Ectodermal cell (in vitro differentiated cells): ENCODE data around the gene SCAMP1.

ENCODE experiments used
- H3K27ac ChIP-seq: 2 replicates; pipeline ENCODE4 v1.7.0; 2013; ENCODE audit warnings: mild to moderate bottlenecking, low read depth, low read length; ENCODE audit not compliant: insufficient read depth, poor library complexity, severe bottlenecking
- H3K27me3 ChIP-seq: 2 replicates; pipeline ENCODE4 v1.7.0; 2013; ENCODE audit warnings: mild to moderate bottlenecking, low read length; ENCODE audit not compliant: insufficient read depth, control insufficient read depth, poor library complexity, severe bottlenecking
- H3K36me3 ChIP-seq: one replicate; pipeline ENCODE4 v1.7.0; 2013; ENCODE audit warnings: low read length; ENCODE audit not compliant: control insufficient read depth, insufficient read depth
- H3K4me1 ChIP-seq: one replicate; pipeline ENCODE4 v1.7.0; 2013; ENCODE audit warnings: low read length; ENCODE audit not compliant: control insufficient read depth, insufficient read depth
- H3K4me3 ChIP-seq: 2 replicates; pipeline ENCODE4 v1.7.0; 2013; ENCODE audit warnings: low read depth, low read length, control low read depth; ENCODE audit not compliant: insufficient read depth
- H3K9me3 ChIP-seq: 2 replicates; pipeline ENCODE4 v1.7.0; 2013; ENCODE audit warnings: mild to moderate bottlenecking, low read length, moderate library complexity; ENCODE audit not compliant: control insufficient read depth
- WGBS, 2 experiments: methylation state at CpG; one replicate each; pipeline ENCODE4 v1.1.7; 2013; ENCODE audit warnings: missing lambda C conversion rate in 2 of 2; 5-methylcytosine and 5-hydroxymethylcytosine counted together

SCAMP1 gene

DNA sequence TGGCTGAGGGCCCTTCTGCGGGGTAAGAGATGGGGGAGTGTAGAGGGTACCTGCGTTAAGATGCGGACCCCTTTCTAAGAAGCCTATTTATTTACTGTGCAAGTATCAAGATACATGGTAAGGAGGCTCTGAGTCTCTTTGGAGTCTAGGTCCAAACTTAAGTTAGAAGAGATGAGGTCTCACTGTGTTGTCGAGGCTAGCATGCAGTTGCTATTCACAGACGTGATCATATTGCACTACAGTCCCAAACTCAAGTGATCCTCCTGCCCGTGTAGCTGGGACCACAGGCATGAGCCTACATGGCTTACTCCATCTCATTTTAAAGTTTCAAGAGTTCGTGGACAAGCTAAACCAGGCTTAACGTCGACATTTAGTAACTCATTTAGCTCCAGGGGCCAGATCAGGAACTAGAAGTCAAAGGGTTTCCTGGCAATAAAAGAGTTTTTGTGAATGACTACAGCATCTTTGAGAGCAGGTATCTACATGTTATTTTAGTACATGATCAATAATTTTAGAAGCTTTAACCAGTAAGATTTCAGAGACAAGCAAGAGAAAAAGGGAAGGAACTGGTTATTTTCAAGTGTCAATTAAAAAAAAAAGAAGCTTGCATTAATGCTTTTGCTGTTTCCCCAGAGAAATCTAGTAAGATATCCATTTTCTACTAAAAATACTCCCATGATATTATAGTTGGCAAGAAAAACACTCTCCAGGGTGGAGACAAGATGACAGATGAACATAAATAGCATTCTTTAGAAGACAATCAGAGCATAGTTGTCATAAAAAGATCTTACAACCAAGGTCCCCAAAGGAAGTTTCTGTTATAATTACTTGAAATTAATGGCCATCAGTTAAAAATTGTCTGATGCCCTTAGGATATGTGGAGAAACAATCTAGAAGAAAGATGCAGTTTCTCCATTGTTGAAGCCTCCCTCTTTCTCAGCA, 141.3 kb downstream of the SCAMP1 start:
- H3K27me3 ChIP-seq = no peaks in the 10 kb centered on the region
- no peaks in the 10 kb centered on the region for H3K36me3 ChIP-seq
- no peaks in the 10 kb centered on the region for H3K9me3 ChIP-seq
- H3K27ac ChIP-seq = no peak overlapping the region
- 92 to 93% methylated on average over 9 of the region's 9 CpGs for WGBS, 2 experiments
- H3K4me3 ChIP-seq = no peak overlapping the region
- peaks cover 12% of the 10 kb centered on the region for H3K4me1 ChIP-seq

DNA sequence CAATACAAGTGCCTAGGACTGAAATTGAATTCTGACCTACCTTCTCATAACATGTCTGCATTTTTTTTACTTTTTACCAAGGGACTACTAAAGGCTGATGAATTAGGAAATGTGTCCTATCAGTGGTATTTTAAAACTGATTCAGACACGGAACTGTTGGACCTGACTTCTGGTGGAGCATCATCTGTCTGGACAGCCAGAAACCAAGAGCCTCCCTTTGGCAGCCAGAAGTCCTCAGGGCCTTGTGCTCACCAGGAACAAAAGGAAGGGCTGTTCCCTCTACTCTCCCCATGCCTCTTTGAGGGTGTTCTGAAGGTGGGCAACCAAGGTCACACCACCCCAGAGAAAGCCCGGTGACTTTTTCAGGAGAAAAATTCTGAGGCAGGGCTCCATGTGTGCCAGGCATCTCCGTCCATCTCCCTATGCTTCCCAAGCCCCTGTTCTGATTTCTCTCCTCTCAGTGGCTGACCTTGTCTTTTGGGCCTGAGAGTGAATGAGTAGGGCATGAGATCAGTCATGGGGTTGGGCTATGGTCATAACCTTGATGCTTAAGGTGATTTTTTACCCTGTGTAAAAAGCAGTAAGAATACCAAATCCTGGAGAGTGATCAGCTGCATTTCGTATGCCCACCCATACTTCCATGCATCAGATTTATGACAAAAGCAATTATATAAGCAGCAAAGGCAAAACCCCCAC, 143.7 kb downstream of the SCAMP1 start:
- no peaks in the 10 kb centered on the region for H3K9me3 ChIP-seq
- no peak overlapping the region for H3K27ac ChIP-seq
- no peak overlapping the region for H3K4me3 ChIP-seq
- H3K27me3 ChIP-seq = no peaks in the 10 kb centered on the region
- no peaks in the 10 kb centered on the region for H3K36me3 ChIP-seq
- peaks cover 21% of the 10 kb centered on the region for H3K4me1 ChIP-seq
- WGBS, 2 experiments = 90 to 96% methylated on average over 4 of the region's 4 CpGs

DNA sequence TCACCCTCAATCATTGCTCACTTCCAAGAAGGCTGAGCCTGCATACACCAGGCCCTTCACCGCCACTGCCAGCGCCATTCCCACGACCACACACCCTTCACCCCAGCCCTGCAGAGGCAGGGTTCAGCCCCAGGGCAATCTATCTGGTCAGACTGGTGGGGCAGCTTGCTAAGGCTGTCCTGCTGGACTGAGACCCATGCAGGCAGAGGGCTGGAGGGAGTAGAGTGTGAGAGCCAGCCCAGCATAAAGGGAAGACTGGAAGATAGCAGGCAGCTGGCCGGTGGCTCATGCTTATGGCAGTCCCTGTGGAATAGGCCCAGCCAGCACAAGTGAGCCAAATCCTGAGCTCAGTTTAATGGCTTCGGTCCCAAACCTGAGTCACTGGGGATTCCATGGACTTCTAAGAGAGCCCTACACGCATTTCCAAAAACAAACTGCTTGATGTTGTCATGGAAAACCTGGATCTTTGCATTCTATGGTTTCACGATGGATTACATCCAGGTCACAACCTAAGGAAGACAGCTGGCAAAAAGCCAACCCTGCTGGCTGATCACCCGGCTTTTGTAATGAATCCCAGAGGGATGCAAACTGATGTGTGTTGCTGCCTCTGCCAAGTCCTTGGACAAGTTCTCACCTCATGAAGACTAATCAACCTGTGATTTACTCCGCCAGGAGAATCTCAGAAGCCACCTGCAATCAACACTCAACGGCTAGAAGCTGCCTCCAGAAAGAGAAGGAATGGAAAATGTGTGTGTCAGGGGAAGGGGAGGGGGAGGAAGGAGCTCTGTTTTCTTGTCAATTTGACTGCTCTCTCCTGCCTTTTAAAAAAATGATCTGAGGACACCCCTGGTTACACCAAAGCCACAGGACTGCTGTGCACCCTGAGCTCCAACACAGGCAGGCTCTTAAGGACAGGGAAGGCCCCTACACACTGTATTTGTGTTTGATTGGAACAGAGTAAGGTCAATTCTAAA, 144.6 kb downstream of the SCAMP1 start:
- 82 to 83% methylated on average over 10 of the region's 10 CpGs for WGBS, 2 experiments
- Histone ChIP-seq H3K27ac (no peak overlapping the region), H3K36me3 (no peaks in the 10 kb centered on the region), H3K27me3 (no peaks in the 10 kb centered on the region), H3K4me3 (no peak overlapping the region), H3K9me3 (no peaks in the 10 kb centered on the region), H3K4me1 (peaks cover 26% of the 10 kb centered on the region)

DNA sequence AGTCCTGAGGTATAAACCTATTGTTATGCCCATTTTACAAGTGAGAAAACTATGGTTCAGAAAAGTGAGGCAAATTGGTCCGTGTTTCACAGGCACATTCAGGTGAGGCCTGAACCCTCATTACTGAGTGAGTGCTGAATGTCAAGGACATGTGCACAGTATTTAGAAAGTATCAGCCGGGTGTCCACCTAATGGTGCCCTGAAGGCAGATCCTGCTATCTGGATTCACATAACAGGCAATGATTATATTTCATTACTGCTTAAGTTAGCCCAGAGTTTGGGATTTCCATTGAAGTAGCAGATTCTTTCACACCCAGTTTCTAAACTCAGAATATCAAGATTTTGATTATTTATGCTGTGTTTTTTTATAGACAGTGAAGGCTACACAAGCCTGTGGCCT, 145.4 kb downstream of the SCAMP1 start:
- Histone ChIP-seq H3K27ac (no peak overlapping the region), H3K4me1 (peaks cover 34% of the 10 kb centered on the region), H3K9me3 (no peaks in the 10 kb centered on the region), H3K36me3 (no peaks in the 10 kb centered on the region), H3K27me3 (no peaks in the 10 kb centered on the region), H3K4me3 (no peak overlapping the region)
- WGBS, 2 experiments = 91% methylated on average over 2 of the region's 2 CpGs

DNA sequence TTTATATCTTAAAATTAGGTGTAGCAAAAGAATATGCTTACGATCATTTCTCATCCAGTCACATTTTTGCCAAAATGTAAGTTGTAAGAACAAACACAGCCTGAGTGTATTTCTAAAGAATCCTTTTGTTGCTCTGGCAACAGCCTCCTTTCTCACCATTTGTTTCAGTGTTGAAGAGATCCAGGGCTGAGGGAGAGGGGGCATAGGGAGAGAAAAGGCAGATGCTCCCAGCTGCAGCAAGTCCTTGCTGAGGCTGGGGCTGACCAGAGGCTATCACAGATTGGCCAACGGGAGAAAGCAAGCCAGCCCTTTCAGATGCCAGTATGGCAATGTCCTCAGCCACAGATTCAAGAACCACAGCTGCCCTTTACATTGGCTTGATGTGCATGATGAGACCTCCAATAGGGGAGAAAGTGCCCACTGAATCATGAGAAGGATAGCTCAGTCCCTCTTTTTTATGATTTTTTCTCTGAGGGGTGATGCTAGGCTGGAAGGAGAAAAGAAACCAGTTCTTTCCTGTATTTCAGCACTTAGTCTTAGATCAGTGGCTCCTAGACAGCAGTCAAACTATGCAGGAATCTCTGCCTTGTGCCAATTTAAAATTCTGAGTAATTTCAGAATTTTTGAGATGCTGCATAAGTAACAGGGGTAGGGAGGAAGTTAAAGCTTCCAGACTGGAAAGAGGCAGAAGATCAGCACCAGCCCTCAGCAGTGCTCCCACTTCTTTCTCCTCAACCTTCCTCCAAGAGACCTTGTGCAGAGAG, 146.0 kb downstream of the SCAMP1 start:
- 28 to 82% methylated on average over 1 to 2 of the region's 2 CpGs for WGBS, 2 experiments
- Histone ChIP-seq H3K9me3 (no peaks in the 10 kb centered on the region), H3K27ac (no peak overlapping the region), H3K4me3 (no peak overlapping the region), H3K4me1 (peaks cover 40% of the 10 kb centered on the region), H3K36me3 (no peaks in the 10 kb centered on the region), H3K27me3 (no peaks in the 10 kb centered on the region)

DNA sequence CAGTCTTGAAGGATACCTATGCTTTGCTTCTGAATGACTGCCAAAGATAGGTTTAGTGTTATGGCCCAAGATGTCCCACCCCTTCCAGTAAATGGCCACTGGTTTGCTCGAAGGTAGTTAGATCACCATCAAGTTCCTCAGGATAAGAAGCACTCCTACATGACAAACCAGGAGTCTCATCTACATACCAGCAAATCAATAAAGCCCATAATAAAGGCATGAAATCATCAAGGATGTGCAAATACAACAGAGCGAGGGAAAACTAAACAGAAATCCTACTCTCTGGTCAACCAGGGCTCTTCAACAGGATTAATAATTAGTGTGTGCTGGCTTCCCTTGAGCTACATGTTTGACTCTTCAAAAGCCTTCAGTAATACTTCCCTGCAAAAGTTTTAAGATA, 147.1 kb downstream of the SCAMP1 start:
- 96 to 100% methylated on average over 2 of the region's 2 CpGs for WGBS, 2 experiments
- no peak overlapping the region for H3K4me3 ChIP-seq
- H3K4me1 ChIP-seq = peaks cover 43% of the 10 kb centered on the region
- H3K9me3 ChIP-seq = no peaks in the 10 kb centered on the region
- no peaks in the 10 kb centered on the region for H3K36me3 ChIP-seq
- H3K27ac ChIP-seq = no peak overlapping the region
- H3K27me3 ChIP-seq = no peaks in the 10 kb centered on the region

DNA sequence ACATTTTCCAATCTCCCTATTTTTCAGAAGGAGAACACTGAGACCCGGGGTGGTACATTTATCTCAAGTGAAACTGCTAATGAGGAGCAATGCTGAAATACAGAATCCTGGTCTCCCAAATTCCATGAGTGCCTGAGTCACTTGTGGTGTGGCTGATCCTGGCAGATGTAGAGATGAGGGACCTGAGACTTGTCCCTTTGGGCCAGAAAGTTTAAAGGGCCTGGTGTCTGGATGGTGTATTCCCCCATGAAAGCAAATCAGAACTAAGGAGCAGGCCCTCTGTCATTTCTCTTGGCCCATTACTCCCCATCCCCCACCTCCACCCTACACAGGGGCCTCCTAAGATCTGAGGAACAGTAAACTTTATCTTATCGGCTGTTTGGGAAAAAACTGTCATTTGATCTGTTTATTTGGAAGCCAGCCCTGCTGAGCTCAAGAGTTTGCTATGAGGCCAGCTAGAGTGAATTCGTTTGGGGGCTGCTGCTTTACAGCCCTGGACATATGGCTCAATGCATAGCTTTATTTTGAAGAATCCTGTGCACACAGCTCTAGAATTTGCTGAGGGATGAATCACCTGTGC, 147.9 kb downstream of the SCAMP1 start:
- Histone ChIP-seq H3K4me3 (no peak overlapping the region), H3K4me1 (peaks cover 43% of the 10 kb centered on the region), H3K36me3 (no peaks in the 10 kb centered on the region), H3K27ac (no peak overlapping the region), H3K9me3 (no peaks in the 10 kb centered on the region), H3K27me3 (no peaks in the 10 kb centered on the region)
- 73 to 81% methylated on average over 3 of the region's 3 CpGs for WGBS, 2 experiments

DNA sequence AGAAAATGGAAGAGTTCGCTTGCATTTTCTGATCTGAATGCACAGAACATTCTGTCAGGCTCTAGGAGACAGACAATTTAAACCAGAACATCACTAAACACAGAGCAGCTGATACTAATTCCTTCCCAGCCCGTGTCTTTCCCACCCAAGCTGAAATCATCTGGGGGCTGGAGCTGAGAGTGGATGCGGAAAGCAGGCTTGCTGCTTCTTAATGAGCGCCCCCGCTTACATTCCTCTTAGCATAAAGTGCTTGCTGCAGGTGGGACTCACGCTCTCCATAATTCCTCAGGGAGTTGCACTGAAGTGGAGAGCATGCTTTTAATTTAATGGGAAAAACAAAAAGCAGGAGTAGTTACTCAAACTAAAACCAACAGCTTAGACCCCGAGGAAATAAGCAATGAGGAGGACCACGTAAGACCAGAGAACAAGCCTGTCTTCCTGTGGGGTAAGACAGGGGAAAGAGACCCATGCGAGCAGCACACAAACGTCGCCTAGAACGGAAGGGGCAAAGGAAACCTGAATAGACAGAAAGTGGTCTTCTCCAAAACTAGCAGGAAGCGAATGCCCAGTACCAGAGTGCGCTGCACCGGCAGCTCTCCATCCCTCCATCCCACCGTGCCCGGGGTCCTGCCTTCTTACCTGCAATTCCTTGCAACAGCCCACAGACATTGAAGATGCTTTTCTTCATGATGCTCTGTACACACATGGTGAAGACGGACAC, 148.9 kb downstream of the SCAMP1 start:
- no peak overlapping the region for H3K4me3 ChIP-seq
- no peaks in the 10 kb centered on the region for H3K36me3 ChIP-seq
- WGBS, 2 experiments = 90 to 91% methylated on average over 18 of the region's 18 CpGs
- H3K4me1 ChIP-seq = peaks cover 43% of the 10 kb centered on the region
- no peaks in the 10 kb centered on the region for H3K9me3 ChIP-seq
- no peaks in the 10 kb centered on the region for H3K27me3 ChIP-seq
- no peak overlapping the region for H3K27ac ChIP-seq
